Retina (tissue), 1 donor: ENCODE data around the gene ZNF213.
"Not testable (repeated sequence)": the region's sequence is repeated elsewhere in the genome, so short reads cannot be mapped to it uniquely, and the experiment has no call there.

ENCODE experiments used
- DNase-seq: peaks from one replicate; pipeline ENCODE4 v3.0.0-alpha.2; 2016

The ZNF213 gene

GRCh38 chr16:3131755-3132377 is 3.0 kb upstream of the ZNF213 start:
- peak; percentile 60 for DNase-seq

- no peak for DNase-seq
Measured at GRCh38 chr16:3133844-3134243, 985 bp upstream of the ZNF213 start.

- peak; percentile 78 for DNase-seq
Measured at GRCh38 chr16:3135126-3135715, 392 bp downstream of the ZNF213 start.

GRCh38 chr16:3137267-3137666 is 2.4 kb downstream of the ZNF213 start:
- DNase-seq = no peak

- no peak for DNase-seq
Measured at GRCh38 chr16:3138342-3138741, 3.5 kb downstream of the ZNF213 start.

- no peak for DNase-seq
Measured at GRCh38 chr16:3138823-3139426, 4.1 kb downstream of the ZNF213 start.

- DNase-seq = not testable (repeated sequence)
Measured at GRCh38 chr16:3139561-3139960, 4.7 kb downstream of the ZNF213 start.

- no peak for DNase-seq
Measured at GRCh38 chr16:3140603-3141427, 6.0 kb downstream of the ZNF213 start.

GRCh38 chr16:3141781-3142311 is 7.0 kb downstream of the ZNF213 start:
- no peak for DNase-seq

GRCh38 chr16:3142327-3142726 is 7.5 kb downstream of the ZNF213 start:
- DNase-seq = no peak

- DNase-seq = no peak
Measured at GRCh38 chr16:3142770-3143169, 7.9 kb downstream of the ZNF213 start.

GRCh38 chr16:3143189-3143588 is 8.4 kb downstream of the ZNF213 start:
- no peak for DNase-seq

- no peak for DNase-seq
Measured at GRCh38 chr16:3143598-3144320, 8.9 kb downstream of the ZNF213 start.

- DNase-seq = no peak
Measured at GRCh38 chr16:3144321-3144983, 9.6 kb downstream of the ZNF213 start.

GRCh38 chr16:3145151-3145550 is 10.3 kb downstream of the ZNF213 start:
- DNase-seq = no peak

GRCh38 chr16:3145660-3146059 is 10.8 kb downstream of the ZNF213 start:
- DNase-seq = no peak

- DNase-seq = no peak
Measured at GRCh38 chr16:3147046-3147756, 12.4 kb downstream of the ZNF213 start.

- no peak for DNase-seq
Measured at GRCh38 chr16:3147757-3148104, 12.9 kb downstream of the ZNF213 start.

- DNase-seq = no peak
Measured at GRCh38 chr16:3148256-3149192, 13.7 kb downstream of the ZNF213 start.

GRCh38 chr16:3149193-3149530 is 14.3 kb downstream of the ZNF213 start:
- DNase-seq = no peak
